Gastrocnemius medialis (tissue), 4 donors: ENCODE data around the gene HCFC1.
"Not testable (repeated sequence)": the region's sequence is repeated elsewhere in the genome, so short reads cannot be mapped to it uniquely, and the experiment has no call there.

Source experiments
- CTCF ChIP-seq, 5 experiments: fragments of 450-650 bp in 3 of 5; fragments of 200-600 bp in 2 of 5; sonication (generic) in 2 of 5; IDR thresholded peaks in 4 of 5; conservative IDR thresholded peaks in 1 of 5; 1 replicate in 4 of 5; 2 replicates in 1 of 5; pipeline ENCODE4 v1.5.1; 2016 to 2019; ENCODE audit warnings: antibody characterized with exemption in 5 of 5, mild to moderate bottlenecking in 3 of 5, moderate library complexity in 3 of 5
- POLR2A ChIP-seq, 2 donors: fragments of 450-650 bp; IDR thresholded peaks; one replicate each; pipeline ENCODE4 v1.6.1; 2017; ENCODE audit warnings: antibody characterized with exemption in 2 of 2, mild to moderate bottlenecking in 2 of 2, moderate library complexity in 2 of 2

DNA sequence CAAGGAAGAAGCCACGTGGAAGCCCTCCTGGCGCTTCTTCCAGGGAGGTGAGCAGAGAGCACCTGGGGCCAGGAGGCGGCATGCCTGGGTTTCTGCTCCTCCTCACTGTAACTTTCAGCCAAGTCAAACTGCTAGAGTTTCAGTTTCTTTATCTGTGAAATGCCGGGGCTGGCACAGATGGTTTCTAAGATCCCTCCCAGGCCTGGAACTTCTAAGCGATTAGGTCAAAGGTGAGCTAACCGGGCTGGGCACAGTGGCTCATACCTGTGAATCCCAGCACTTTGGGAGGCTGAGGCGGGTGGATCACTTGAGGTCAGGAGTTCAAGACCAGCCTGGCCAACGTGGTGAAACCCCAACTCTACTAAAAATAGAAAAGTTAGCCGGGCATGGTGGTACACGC is 8.8 kb upstream of the HCFC1 start:
- TF ChIP-seq CTCF (IDR thresholded peaks at IDR 0.05 in 4 of 5, conservative IDR thresholded peaks at IDR 0.05 in 1 of 5); POLR2A (IDR thresholded peaks at IDR 0.05): not testable (repeated sequence)
